ENCODE results near the gene SVIL. TPM values are rescaled to one million over a fixed set of nuclear protein-coding genes. Genes with fewer than 3 reads are reported as not detected.

Gene SVIL
- total RNA-seq, 1 donor from 2014 or later: 94.7 TPM

- Histone ChIP-seq H3K27me3 (no peaks in the 10 kb centered on the region), H3K27ac (peak overlapping the region in 1 of 2 donors; percentile 13), H3K9me3 (no peaks in the 10 kb centered on the region), H3K4me3 (no peak overlapping the region), H3K36me3 (peaks cover 19 to 37% of the 10 kb centered on the region in 2 donors), H3K4me1 (peaks cover 3% of the 10 kb centered on the region in 2 donors)
- intact Hi-C loops (cut with DNase I): no loop called here
- no peak for DNase-seq (ENCODE audit: low spot score in 2 of 2)
- TF ChIP-seq, protein P1, sequence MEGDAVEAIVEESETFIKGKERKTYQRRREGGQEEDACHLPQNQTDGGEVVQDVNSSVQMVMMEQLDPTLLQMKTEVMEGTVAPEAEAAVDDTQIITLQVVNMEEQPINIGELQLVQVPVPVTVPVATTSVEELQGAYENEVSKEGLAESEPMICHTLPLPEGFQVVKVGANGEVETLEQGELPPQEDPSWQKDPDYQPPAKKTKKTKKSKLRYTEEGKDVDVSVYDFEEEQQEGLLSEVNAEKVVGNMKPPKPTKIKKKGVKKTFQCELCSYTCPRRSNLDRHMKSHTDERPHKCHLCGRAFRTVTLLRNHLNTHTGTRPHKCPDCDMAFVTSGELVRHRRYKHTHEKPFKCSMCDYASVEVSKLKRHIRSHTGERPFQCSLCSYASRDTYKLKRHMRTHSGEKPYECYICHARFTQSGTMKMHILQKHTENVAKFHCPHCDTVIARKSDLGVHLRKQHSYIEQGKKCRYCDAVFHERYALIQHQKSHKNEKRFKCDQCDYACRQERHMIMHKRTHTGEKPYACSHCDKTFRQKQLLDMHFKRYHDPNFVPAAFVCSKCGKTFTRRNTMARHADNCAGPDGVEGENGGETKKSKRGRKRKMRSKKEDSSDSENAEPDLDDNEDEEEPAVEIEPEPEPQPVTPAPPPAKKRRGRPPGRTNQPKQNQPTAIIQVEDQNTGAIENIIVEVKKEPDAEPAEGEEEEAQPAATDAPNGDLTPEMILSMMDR (IDR thresholded peaks at IDR 0.05): no peak
These were observed 41.2 kb upstream of the SVIL start for GRCh38 chr10:29675984-29676383.

- H3K4me3 ChIP-seq: no peak overlapping the region
- H3K27me3 ChIP-seq: no peaks in the 10 kb centered on the region
- intact Hi-C loops (cut with DNase I): no loop called here
- DNase-seq (ENCODE audit: low spot score in 2 of 2): no peak
- H3K27ac ChIP-seq: peak overlapping the region in 1 of 2 donors; percentile 12
- no peaks in the 10 kb centered on the region for H3K9me3 ChIP-seq
- peaks cover 0 to 21% of the 10 kb centered on the region in 2 donors for H3K4me1 ChIP-seq
- peaks cover 11 to 30% of the 10 kb centered on the region in 2 donors for H3K36me3 ChIP-seq
- TF ChIP-seq, protein P1 (IDR thresholded peaks at IDR 0.05): no peak
These were observed 37.2 kb upstream of the SVIL start for GRCh38 chr10:29671968-29672367.

GRCh38 chr10:29671228-29671780 is 36.5 kb upstream of the SVIL start:
- Histone ChIP-seq H3K9me3 (no peaks in the 10 kb centered on the region), H3K4me1 (peaks cover 0 to 21% of the 10 kb centered on the region in 2 donors), H3K36me3 (peaks cover 9 to 30% of the 10 kb centered on the region in 2 donors), H3K27ac (peak overlapping the region; percentile 12 to 69), H3K27me3 (no peaks in the 10 kb centered on the region), H3K4me3 (no peak overlapping the region)
- intact Hi-C loops (cut with DNase I): no loop called here
- no peak for DNase-seq (ENCODE audit: low spot score in 2 of 2)
- TF ChIP-seq, protein P1 (IDR thresholded peaks at IDR 0.05): no peak

- Histone ChIP-seq H3K4me3 (no peak overlapping the region), H3K36me3 (peaks cover 9 to 30% of the 10 kb centered on the region in 2 donors), H3K9me3 (no peaks in the 10 kb centered on the region), H3K27me3 (no peaks in the 10 kb centered on the region), H3K4me1 (peaks cover 0 to 21% of the 10 kb centered on the region in 2 donors), H3K27ac (peak overlapping the region; percentile 12 to 69)
- TF ChIP-seq, protein P1 (IDR thresholded peaks at IDR 0.05): no peak
- no peak for DNase-seq (ENCODE audit: low spot score in 2 of 2)
- intact Hi-C loops (cut with DNase I): no loop called here
These were observed 36.0 kb upstream of the SVIL start for GRCh38 chr10:29670761-29671160.

DNA sequence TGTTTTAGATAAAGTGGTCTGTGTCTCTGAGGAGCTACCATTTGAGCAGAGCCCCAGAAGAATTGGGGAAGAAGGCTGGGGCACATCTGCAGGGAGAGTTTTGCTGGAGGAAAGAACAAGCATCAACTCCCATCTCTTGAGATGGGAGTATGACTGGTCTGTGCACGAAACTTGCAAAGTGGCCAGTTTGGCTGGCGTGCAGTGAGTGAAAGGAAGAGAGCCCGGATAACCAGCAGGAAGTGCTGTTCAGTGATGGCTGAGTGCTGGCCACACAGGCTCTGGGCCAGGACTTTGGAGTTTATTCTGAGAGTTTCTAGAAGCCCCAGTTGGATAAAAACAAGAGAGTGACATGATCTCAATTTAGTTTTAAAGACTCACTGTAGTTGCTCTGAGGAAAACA is 34.4 kb upstream of the SVIL start:
- Histone ChIP-seq H3K4me3 (no peak overlapping the region), H3K27me3 (no peaks in the 10 kb centered on the region), H3K4me1 (peaks cover 0 to 21% of the 10 kb centered on the region in 2 donors), H3K36me3 (peaks cover 3 to 14% of the 10 kb centered on the region in 2 donors), H3K9me3 (no peaks in the 10 kb centered on the region), H3K27ac (peak overlapping the region; percentile 58 to 69)
- intact Hi-C loops (cut with DNase I): no loop called here
- peak in 1 of 2 donors; percentile 75 for DNase-seq (ENCODE audit: low spot score in 2 of 2)
- TF ChIP-seq, protein P1 (IDR thresholded peaks at IDR 0.05): peak in 1 of 3 experiments; percentile 25
